B cell (primary cell): ENCODE measurements around the gene PNPLA6.

Experiments
- CTCF ChIP-seq: fragments of 200-600 bp; IDR thresholded peaks from one replicate; pipeline ENCODE4 v1.8.0; 2022; ENCODE audit warnings: antibody characterized with exemption, mild to moderate bottlenecking
- EZH2 ChIP-seq: IDR thresholded peaks from 2 replicates; pipeline ENCODE4 v1.6.1; 2012; ENCODE audit warnings: borderline replicate concordance, low read depth, mild to moderate bottlenecking, moderate library complexity, low read length; ENCODE audit not compliant: insufficient read depth, poor library complexity, severe bottlenecking

GRCh38 chr19:7528192-7528519 lies 7.4 kb upstream of the PNPLA6 start:
- TF ChIP-seq CTCF (no peak), EZH2 (no peak)
